Transverse colon (tissue), 4 donors: ENCODE measurements around the gene PRICKLE2. TPM values are rescaled to one million over a fixed set of nuclear protein-coding genes. Genes with fewer than 3 reads are reported as not detected.

Experiments used
- DNase-seq: peaks from one replicate; pipeline ENCODE4 v3.0.0-alpha.2; 2019
- H3K27ac ChIP-seq, 4 donors: fragments of 200-600 bp; sonication (generic); 2 replicates each; pipeline ENCODE4 v1.5.1; 2016 to 2018; ENCODE audit warnings: inconsistent platforms in 4 of 4
- H3K27me3 ChIP-seq: fragments of 200-600 bp; sonication (generic); 2 replicates; pipeline ENCODE4 v1.5.1; 2017; ENCODE audit warnings: inconsistent platforms
- H3K36me3 ChIP-seq, 4 donors: fragments of 200-600 bp; sonication (generic); 2 replicates each; pipeline ENCODE4 v1.5.1; 2017 to 2019; ENCODE audit warnings: inconsistent platforms in 4 of 4
- H3K4me1 ChIP-seq, 4 donors: fragments of 200-600 bp; sonication (generic); 2 replicates each; pipeline ENCODE4 v1.5.1; 2017 to 2020; ENCODE audit warnings: inconsistent platforms in 4 of 4
- H3K4me3 ChIP-seq, 4 donors: fragments of 200-600 bp; sonication (generic); 1 replicate in 1 of 4; 2 replicates in 3 of 4; pipeline versions ENCODE4 v1.5.1 to v1.6.1; 2017 to 2019; ENCODE audit warnings: inconsistent platforms in 4 of 4
- H3K9me3 ChIP-seq, 2 donors: fragments of 200-600 bp; sonication (generic); 2 replicates each; pipeline ENCODE4 v1.5.1; 2017 to 2019; ENCODE audit warnings: inconsistent platforms in 2 of 2
- EP300 ChIP-seq: sonication (generic); formaldehyde crosslinking; IDR thresholded peaks from one replicate; pipeline ENCODE4 v1.6.1; 2017; ENCODE audit warnings: antibody characterized with exemption, low read depth
- POLR2A ChIP-seq: fragments of 450-650 bp; IDR thresholded peaks from one replicate; pipeline ENCODE4 v1.6.1; 2016; ENCODE audit warnings: antibody characterized with exemption, mild to moderate bottlenecking, moderate library complexity
- POLR2AphosphoS5 ChIP-seq, 3 donors: sonication (generic); formaldehyde crosslinking; IDR thresholded peaks; one replicate each; pipeline ENCODE4 v1.6.1; 2016; ENCODE audit warnings: antibody characterized with exemption in 3 of 3
- WGBS, 2 donors: methylation state at CpG; one replicate each; pipeline ENCODE4 v1.1.5; 2018; ENCODE audit warnings: low coverage in 1 of 2; 5-methylcytosine and 5-hydroxymethylcytosine counted together
- in situ Hi-C, 4 donors: fragments of 200-750 bp; cut with MboI; loops; one replicate each; pipeline versions ENCODE4 v1.15.0 to v1.15.1; 2017; ENCODE audit warnings: low sequenced_read_pairs in 3 of 4, low pct_ligation_motif_present in 1 of 4, low pct_unique_long_range_greater_than_20kb in 1 of 4
- intact Hi-C: fragments of 100-400 bp; cut with DNase I; formaldehyde crosslinking; loops from one replicate; pipeline ENCODE4 v1.15.1; 2023; ENCODE audit warnings: low total_unique reads
- total RNA-seq, 4 donors: library from RNA; depleted of rRNA; stranded (reverse); fragments of >200 nt; gene quantifications; one replicate each; pipeline ENCODE4 v1.1.0, GENCODE V29; 2016
- TF ChIP-seq, protein P1 (sequence below), 5 experiments: fragments of 200-600 bp in 3 of 5; fragments of 450-650 bp in 2 of 5; sonication (generic) in 3 of 5; IDR thresholded peaks; 1 replicate in 2 of 5; 2 replicates in 3 of 5; pipeline ENCODE4 v1.5.1; 2016 to 2017; ENCODE audit warnings: antibody characterized with exemption in 5 of 5, inconsistent platforms in 3 of 5, mild to moderate bottlenecking in 2 of 5, moderate library complexity in 1 of 5

The PRICKLE2 gene, protein sequence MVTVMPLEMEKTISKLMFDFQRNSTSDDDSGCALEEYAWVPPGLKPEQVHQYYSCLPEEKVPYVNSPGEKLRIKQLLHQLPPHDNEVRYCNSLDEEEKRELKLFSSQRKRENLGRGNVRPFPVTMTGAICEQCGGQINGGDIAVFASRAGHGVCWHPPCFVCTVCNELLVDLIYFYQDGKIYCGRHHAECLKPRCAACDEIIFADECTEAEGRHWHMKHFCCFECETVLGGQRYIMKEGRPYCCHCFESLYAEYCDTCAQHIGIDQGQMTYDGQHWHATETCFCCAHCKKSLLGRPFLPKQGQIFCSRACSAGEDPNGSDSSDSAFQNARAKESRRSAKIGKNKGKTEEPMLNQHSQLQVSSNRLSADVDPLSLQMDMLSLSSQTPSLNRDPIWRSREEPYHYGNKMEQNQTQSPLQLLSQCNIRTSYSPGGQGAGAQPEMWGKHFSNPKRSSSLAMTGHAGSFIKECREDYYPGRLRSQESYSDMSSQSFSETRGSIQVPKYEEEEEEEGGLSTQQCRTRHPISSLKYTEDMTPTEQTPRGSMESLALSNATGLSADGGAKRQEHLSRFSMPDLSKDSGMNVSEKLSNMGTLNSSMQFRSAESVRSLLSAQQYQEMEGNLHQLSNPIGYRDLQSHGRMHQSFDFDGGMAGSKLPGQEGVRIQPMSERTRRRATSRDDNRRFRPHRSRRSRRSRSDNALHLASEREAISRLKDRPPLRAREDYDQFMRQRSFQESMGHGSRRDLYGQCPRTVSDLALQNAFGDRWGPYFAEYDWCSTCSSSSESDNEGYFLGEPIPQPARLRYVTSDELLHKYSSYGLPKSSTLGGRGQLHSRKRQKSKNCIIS
- total RNA-seq = 10 to 100 TPM in 3 of 4 donors, 1 to 10 TPM in 1; 8.5 to 38.4 (median 17.4) TPM

DNA sequence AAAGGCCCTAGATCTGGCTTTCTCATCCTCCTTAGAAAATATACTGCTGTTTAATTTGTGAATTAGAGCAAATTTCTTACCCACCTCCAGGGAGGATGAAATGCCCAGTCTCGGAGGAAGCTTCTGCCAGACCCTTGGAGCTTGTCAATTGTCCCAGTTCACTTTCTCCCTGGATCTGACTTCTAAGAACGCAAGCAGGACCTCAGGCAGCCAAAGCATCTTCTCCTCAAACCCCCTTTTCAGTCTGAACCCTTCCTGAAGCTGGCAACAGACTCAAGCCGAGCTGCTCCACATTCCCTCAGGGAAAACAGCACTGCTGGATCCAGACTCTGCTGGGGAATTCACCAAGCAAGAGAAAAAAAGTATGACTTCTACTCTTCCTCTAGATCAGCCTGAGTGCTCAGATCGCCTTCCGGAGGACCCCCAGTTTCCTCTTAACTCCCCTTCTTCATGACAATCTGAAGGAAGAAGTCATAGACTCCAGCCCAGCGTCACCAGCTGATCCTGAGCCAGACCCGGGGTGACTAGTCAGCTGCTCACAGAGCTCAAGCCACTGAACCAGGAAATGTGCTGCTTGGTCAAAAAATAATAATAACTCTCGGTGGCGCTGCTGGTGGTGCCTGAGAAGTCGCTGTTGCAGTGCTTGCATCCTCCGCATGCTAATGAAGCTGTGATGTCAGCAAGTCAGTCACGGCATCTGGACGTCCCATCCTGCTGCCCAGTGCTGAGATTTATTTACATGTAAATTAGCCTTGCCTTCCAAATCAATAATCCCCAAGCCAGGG is at the start of gene PRICKLE2:
Gene PRICKLE2, minus strand, starts transcription at position 641 of the 785 bp plus-strand sequence. CDS start 26,539 bp downstream, outside the sequence.
- Histone ChIP-seq H3K36me3 (no peaks in the 10 kb centered on the region), H3K27me3 (no peaks in the 10 kb centered on the region), H3K27ac (peak within 1 kb of the TSS; percentile 72 to 84 (median 80)), H3K9me3 (no peaks in the 10 kb centered on the region), H3K4me3 (peak within 1 kb of the TSS in 1 of 4 donors; percentile 17), H3K4me1 (peaks cover 0 to 55% (median 28%) of the 10 kb centered on the region in 4 donors)
- 17 to 42% methylated on average over 2 to 13 of the region's 13 CpGs for WGBS, 2 donors
- TF ChIP-seq POLR2A (no peak), EP300 (no peak), POLR2AphosphoS5 (IDR thresholded peaks at IDR 0.05) (no peak)
- TF ChIP-seq, protein P1, sequence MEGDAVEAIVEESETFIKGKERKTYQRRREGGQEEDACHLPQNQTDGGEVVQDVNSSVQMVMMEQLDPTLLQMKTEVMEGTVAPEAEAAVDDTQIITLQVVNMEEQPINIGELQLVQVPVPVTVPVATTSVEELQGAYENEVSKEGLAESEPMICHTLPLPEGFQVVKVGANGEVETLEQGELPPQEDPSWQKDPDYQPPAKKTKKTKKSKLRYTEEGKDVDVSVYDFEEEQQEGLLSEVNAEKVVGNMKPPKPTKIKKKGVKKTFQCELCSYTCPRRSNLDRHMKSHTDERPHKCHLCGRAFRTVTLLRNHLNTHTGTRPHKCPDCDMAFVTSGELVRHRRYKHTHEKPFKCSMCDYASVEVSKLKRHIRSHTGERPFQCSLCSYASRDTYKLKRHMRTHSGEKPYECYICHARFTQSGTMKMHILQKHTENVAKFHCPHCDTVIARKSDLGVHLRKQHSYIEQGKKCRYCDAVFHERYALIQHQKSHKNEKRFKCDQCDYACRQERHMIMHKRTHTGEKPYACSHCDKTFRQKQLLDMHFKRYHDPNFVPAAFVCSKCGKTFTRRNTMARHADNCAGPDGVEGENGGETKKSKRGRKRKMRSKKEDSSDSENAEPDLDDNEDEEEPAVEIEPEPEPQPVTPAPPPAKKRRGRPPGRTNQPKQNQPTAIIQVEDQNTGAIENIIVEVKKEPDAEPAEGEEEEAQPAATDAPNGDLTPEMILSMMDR (IDR thresholded peaks at IDR 0.05) = no peak
- in situ Hi-C loops (no loop called here), intact Hi-C loops (loop anchor here (5.0 kb wide), 1 partner anchor 37 kb away; no protein-coding TSS in a partner anchor)
- peak; percentile 57 for DNase-seq

DNA sequence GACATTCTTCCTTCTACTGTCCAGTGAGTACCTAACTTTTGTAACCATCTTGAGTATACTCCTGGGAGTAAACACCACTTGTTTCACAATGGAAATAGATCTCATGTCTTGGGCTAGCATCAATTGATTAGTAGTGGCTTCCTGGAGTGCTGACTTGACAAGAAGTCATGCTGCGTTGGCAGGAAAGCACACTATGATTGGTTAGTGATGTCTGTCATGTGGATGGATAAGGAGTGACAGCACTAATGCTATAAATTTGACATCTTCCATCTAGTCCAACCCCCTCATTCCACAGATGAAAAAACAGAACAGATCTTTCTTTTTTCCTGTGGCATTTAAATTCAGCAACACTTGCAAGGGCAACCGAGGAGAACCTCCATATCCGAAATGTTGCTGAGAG is 47.6 kb upstream of the PRICKLE2 start:
- no peak for DNase-seq
- H3K27me3 ChIP-seq = peaks cover 6% of the 10 kb centered on the region
- no peaks in the 10 kb centered on the region for H3K4me1 ChIP-seq
- no peaks in the 10 kb centered on the region for H3K9me3 ChIP-seq
- intact Hi-C loops (no loop called here), in situ Hi-C loops (loop anchor here in 2 of 4 donors (25.0 kb wide), 2 partner anchors 111 to 236 kb away; no protein-coding TSS in a partner anchor)
- TF ChIP-seq POLR2AphosphoS5 (IDR thresholded peaks at IDR 0.05) = no peak
- TF ChIP-seq EP300 = no peak
- TF ChIP-seq, protein P1 (IDR thresholded peaks at IDR 0.05) = no peak
- TF ChIP-seq POLR2A = no peak
- H3K4me3 ChIP-seq = no peak overlapping the region
- no peaks in the 10 kb centered on the region for H3K36me3 ChIP-seq
- H3K27ac ChIP-seq = no peak overlapping the region
- WGBS, 2 donors = 91 to 95% methylated on average over 2 to 3 of the region's 3 CpGs

DNA sequence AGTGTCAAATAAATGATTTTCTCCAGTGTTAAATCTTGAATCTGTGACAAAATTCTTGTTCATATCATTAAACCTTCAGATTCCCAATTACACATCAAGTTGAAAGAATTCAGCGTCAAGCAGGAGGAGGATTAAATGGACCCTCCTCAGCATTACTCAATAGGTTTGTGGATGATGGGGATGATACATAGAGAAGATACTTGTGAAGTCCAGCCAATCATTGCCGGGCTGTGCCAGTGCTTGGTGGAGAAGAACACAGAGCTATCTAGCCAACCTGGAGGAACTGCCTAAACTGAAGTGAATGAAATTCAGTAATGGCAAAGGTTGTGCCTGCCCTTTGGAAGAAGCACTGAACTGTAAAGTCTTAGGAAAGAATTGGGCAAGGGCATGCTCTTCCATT is 47.0 kb upstream of the PRICKLE2 start:
- Histone ChIP-seq H3K9me3 (no peaks in the 10 kb centered on the region), H3K27me3 (peaks cover 12% of the 10 kb centered on the region), H3K4me1 (no peaks in the 10 kb centered on the region), H3K27ac (no peak overlapping the region), H3K4me3 (no peak overlapping the region), H3K36me3 (no peaks in the 10 kb centered on the region)
- WGBS, 2 donors = 80 to 96% methylated on average over 1 to 2 of the region's 2 CpGs
- no peak for DNase-seq
- intact Hi-C loops (no loop called here), in situ Hi-C loops (loop anchor here in 2 of 4 donors (25.0 kb wide), 2 partner anchors 110 to 235 kb away; no protein-coding TSS in a partner anchor)
- no peak for TF ChIP-seq POLR2AphosphoS5 (IDR thresholded peaks at IDR 0.05)
- TF ChIP-seq EP300 = no peak
- no peak for TF ChIP-seq POLR2A
- TF ChIP-seq, protein P1 (IDR thresholded peaks at IDR 0.05) = no peak
